GM23338 (cell line): ENCODE measurements around the gene KRTAP5-6. TPM values are rescaled to one million over a fixed set of nuclear protein-coding genes. Genes with fewer than 3 reads are reported as not detected.

ENCODE experiments used
- ATAC-seq: fragments of 200-7000 bp; cut with Tn5 transposase; 3 replicates; pipeline ENCODE4 v1.9.1; 2020
- DNase-seq: peaks from one replicate; pipeline ENCODE4 v3.0.0-alpha.2; 2015; ENCODE audit warnings: low spot score
- H2AFZ ChIP-seq: fragments of 200-600 bp; sonication (generic); 2 replicates; pipeline ENCODE4 v1.8.0; 2016; ENCODE audit warnings: antibody characterized with exemption, mild to moderate bottlenecking, moderate library complexity
- H3F3A ChIP-seq: fragments of 200-600 bp; sonication (generic); replicated peaks from 2 replicates; pipeline ENCODE4 v1.8.0; 2017; ENCODE audit warnings: antibody characterized with exemption, mixed run types, low read depth
- H3K27ac ChIP-seq: fragments of 200-600 bp; sonication (generic); 2 replicates; pipeline ENCODE4 v1.6.1; 2016; ENCODE audit warnings: low read depth
- H3K27me3 ChIP-seq: fragments of 200-600 bp; sonication (generic); 2 replicates; pipeline ENCODE4 v1.8.0; 2016; ENCODE audit warnings: mild to moderate bottlenecking, mixed run types, moderate library complexity; ENCODE audit not compliant: insufficient read depth
- H3K36me3 ChIP-seq: fragments of 200-600 bp; sonication (generic); 2 replicates; pipeline ENCODE4 v1.8.0; 2016; ENCODE audit warnings: mild to moderate bottlenecking; ENCODE audit not compliant: insufficient read depth
- H3K4me1 ChIP-seq: fragments of 200-600 bp; sonication (generic); 2 replicates; pipeline ENCODE4 v1.8.0; 2016; ENCODE audit warnings: mild to moderate bottlenecking, moderate library complexity; ENCODE audit not compliant: insufficient read depth
- H3K4me2 ChIP-seq: fragments of 200-600 bp; sonication (generic); 2 replicates; pipeline ENCODE4 v1.7.1; 2017; ENCODE audit warnings: mixed run types
- H3K4me3 ChIP-seq: fragments of 200-600 bp; sonication (generic); 2 replicates; pipeline ENCODE4 v1.6.1; 2016; ENCODE audit warnings: mixed run types
- H3K79me2 ChIP-seq: fragments of 200-600 bp; sonication (generic); replicated peaks from 2 replicates; pipeline ENCODE4 v1.8.0; 2017; ENCODE audit warnings: mild to moderate bottlenecking; ENCODE audit not compliant: insufficient read depth
- H3K9me2 ChIP-seq: fragments of 200-600 bp; sonication (generic); 2 replicates; pipeline ENCODE4 v1.8.0; 2017; ENCODE audit not compliant: insufficient read depth
- H4K20me1 ChIP-seq: fragments of 200-600 bp; sonication (generic); replicated peaks from 2 replicates; pipeline ENCODE4 v1.8.0; 2017; ENCODE audit warnings: mild to moderate bottlenecking; ENCODE audit not compliant: insufficient read depth
- H3K27ac Mint-ChIP-seq: 2 replicates; pipeline ENCODE4 v1.8.0; 2020; ENCODE audit warnings: inconsistent platforms, mild to moderate bottlenecking, moderate library complexity, mixed read lengths
- H3K27me3 Mint-ChIP-seq: 3 replicates; pipeline ENCODE4 v1.8.0; 2022; ENCODE audit warnings: low read depth, mild to moderate bottlenecking, moderate library complexity, mixed read lengths, inconsistent platforms; ENCODE audit not compliant: insufficient read depth, poor library complexity
- H3K36me3 Mint-ChIP-seq: 3 replicates; pipeline ENCODE4 v1.8.0; 2021; ENCODE audit warnings: low read depth, mild to moderate bottlenecking, inconsistent platforms, moderate library complexity, mixed read lengths
- H3K4me1 Mint-ChIP-seq: 3 replicates; pipeline ENCODE4 v1.8.0; 2020; ENCODE audit warnings: mild to moderate bottlenecking, inconsistent platforms, mixed read lengths
- H3K4me3 Mint-ChIP-seq: 3 replicates; pipeline ENCODE4 v1.8.0; 2021; ENCODE audit warnings: moderate library complexity, mild to moderate bottlenecking, inconsistent platforms, mixed read lengths
- H3K9me3 Mint-ChIP-seq: 3 replicates; pipeline ENCODE4 v1.8.0; 2020; ENCODE audit warnings: moderate library complexity, mild to moderate bottlenecking, inconsistent platforms, mixed read lengths
- POLR2AphosphoS5 ChIP-seq: IDR thresholded peaks from 2 replicates; pipeline ENCODE4 v1.6.1; 2016; ENCODE audit warnings: antibody characterized with exemption, low read depth
- ZNF462 ChIP-seq: fragments of 250-450 bp; sonication (Bioruptor Pico); IDR thresholded peaks from 2 replicates; pipeline ENCODE4 v1.5.0; 2020; ENCODE audit warnings: mild to moderate bottlenecking, moderate library complexity
- polyA plus RNA-seq: library from polyadenylated mRNA; unstranded; fragments of >200 nt; fragmentation: Nextera tagmentation; extraction: Ambion mirVana; gene quantifications from 2 replicates; pipeline ENCODE4 v1.2.1, GENCODE V29; 2016
- total RNA-seq: library from RNA; depleted of rRNA; stranded (reverse); fragments of >200 nt; shearing (Covaris generic); gene quantifications from 2 replicates; pipeline ENCODE4 v1.2.3, GENCODE V29; 2014
- TF ChIP-seq, protein P1 (sequence below): IDR thresholded peaks from 2 replicates; pipeline ENCODE4 v1.6.1; 2016; ENCODE audit warnings: antibody characterized with exemption

The KRTAP5-6 gene
- total and polyA plus RNA-seq, 2 experiments from 2014 or later: not detected

- TF ChIP-seq ZNF462 (CRISPR knock-in tag) (no peak), POLR2AphosphoS5 (no peak)
- TF ChIP-seq, protein P1, sequence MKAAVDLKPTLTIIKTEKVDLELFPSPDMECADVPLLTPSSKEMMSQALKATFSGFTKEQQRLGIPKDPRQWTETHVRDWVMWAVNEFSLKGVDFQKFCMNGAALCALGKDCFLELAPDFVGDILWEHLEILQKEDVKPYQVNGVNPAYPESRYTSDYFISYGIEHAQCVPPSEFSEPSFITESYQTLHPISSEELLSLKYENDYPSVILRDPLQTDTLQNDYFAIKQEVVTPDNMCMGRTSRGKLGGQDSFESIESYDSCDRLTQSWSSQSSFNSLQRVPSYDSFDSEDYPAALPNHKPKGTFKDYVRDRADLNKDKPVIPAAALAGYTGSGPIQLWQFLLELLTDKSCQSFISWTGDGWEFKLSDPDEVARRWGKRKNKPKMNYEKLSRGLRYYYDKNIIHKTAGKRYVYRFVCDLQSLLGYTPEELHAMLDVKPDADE: no peak
Measured at GRCh38 chr11:1741741-1742140, 44.7 kb downstream of the KRTAP5-6 start (continued).

DNA sequence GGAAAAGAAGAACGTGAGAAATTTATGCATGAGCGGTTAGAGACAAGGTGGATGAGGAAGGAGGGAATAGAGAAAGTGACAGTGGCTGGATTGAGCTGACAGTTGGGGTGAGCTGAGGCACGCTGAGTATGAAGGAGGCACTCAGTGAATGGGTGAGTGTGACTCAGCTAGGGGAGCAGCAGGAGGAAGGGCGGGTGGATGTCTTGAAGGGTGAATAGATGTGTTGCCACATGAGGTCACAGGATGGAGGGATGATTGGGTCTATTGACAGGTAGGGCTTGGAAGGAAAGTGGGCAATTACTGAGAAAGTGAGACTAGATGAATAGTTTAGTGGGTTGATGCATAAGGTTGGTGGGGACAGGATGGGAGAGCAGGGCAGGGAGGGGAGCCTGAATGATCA, 45.4 kb downstream of the KRTAP5-6 start:
- Histone ChIP-seq H3K27me3 (peaks cover 4% of the 10 kb centered on the region; the same call in 1 of the 2 replicates), H3K27ac (no peak overlapping the region), H3K36me3 (no peaks in the 10 kb centered on the region), H3K79me2 (no peaks in the 10 kb centered on the region), H3K4me2 (no peak overlapping the region), H2AFZ (no peak overlapping the region), H4K20me1 (no peaks in the 10 kb centered on the region), H3K9me2 (0 out of 2 replicates have a peak, but pooled peaks cover 6% of the 10 kb centered on the region), H3K4me3 (no peak overlapping the region), H3K4me1 (no peaks in the 10 kb centered on the region), H3F3A (peaks cover 9% of the 10 kb centered on the region; the same call in 1 of the 2 replicates)
- no peak for TF ChIP-seq ZNF462 (CRISPR knock-in tag)
- DNase-seq (no peak), ATAC-seq (no peak)
- Mint-ChIP-seq H3K36me3 (peaks cover 2% of the 10 kb centered on the region; the same call in 2 of the 3 replicates), H3K4me3 (no peak overlapping the region), H3K27me3 (peaks cover 23% of the 10 kb centered on the region), H3K27ac (no peak overlapping the region), H3K4me1 (no peaks in the 10 kb centered on the region), H3K9me3 (peaks cover 9% of the 10 kb centered on the region)
